KMS-11 (cell line): ENCODE results near the gene YBX2.
A peak's percentile ranks its signal among the peaks of the same experiment; 100 is the strongest.

Experiments used
- H2AFZ ChIP-seq: fragments of 200-600 bp; sonication (generic); 2 replicates; pipeline ENCODE4 v1.6.1; 2016; ENCODE audit warnings: antibody characterized with exemption, mixed run types, low read depth
- H3K27ac ChIP-seq: fragments of 200-600 bp; sonication (generic); 2 replicates; pipeline ENCODE4 v1.6.1; 2016; ENCODE audit warnings: mild to moderate bottlenecking, mixed run types
- H3K27me3 ChIP-seq: fragments of 200-600 bp; sonication (generic); 2 replicates; pipeline ENCODE4 v1.6.1; 2017; ENCODE audit warnings: mild to moderate bottlenecking, low read depth, mixed run types, moderate library complexity; ENCODE audit not compliant: insufficient read depth
- H3K36me3 ChIP-seq: fragments of 200-600 bp; sonication (generic); 2 replicates; pipeline ENCODE4 v1.6.1; 2017; ENCODE audit warnings: mild to moderate bottlenecking, mixed run types; ENCODE audit not compliant: insufficient read depth
- H3K4me1 ChIP-seq: fragments of 200-600 bp; sonication (generic); 2 replicates; pipeline ENCODE4 v1.6.1; 2016; ENCODE audit warnings: mild to moderate bottlenecking, low read depth, mixed run types; ENCODE audit not compliant: poor library complexity, severe bottlenecking
- H3K4me2 ChIP-seq: fragments of 200-600 bp; sonication (generic); 2 replicates; pipeline ENCODE4 v1.7.0; 2016; ENCODE audit warnings: mild to moderate bottlenecking, mixed run types
- H3K4me3 ChIP-seq: fragments of 200-600 bp; sonication (generic); IDR thresholded peaks from 2 replicates; pipeline ENCODE4 v1.6.1; 2017; ENCODE audit warnings: low read depth, low read length, mixed read lengths; ENCODE audit not compliant: insufficient read depth
- H3K79me2 ChIP-seq: fragments of 200-600 bp; sonication (generic); 2 replicates; pipeline ENCODE4 v1.6.1; 2016; ENCODE audit warnings: low read depth, mixed run types; ENCODE audit not compliant: insufficient read depth
- H3K9ac ChIP-seq: fragments of 200-600 bp; sonication (generic); 2 replicates; pipeline ENCODE4 v1.6.1; 2016; ENCODE audit warnings: mild to moderate bottlenecking, mixed run types
- H4K20me1 ChIP-seq: fragments of 200-600 bp; sonication (generic); 2 replicates; pipeline ENCODE4 v1.6.1; 2016; ENCODE audit warnings: mild to moderate bottlenecking, mixed run types; ENCODE audit not compliant: insufficient read depth
- CTCF ChIP-seq: fragments of 200-600 bp; sonication (generic); conservative IDR thresholded peaks from 2 replicates; pipeline ENCODE4 v1.6.1; 2017; ENCODE audit warnings: low read depth, mild to moderate bottlenecking, antibody characterized with exemption, low read length, moderate library complexity, mixed read lengths

The YBX2 gene

GRCh38 chr17:7253082-7253481 lies 41.4 kb downstream of the YBX2 start:
- Histone ChIP-seq H3K4me2 (peak overlapping the region; percentile 39; the same call in 1 of the 2 replicates), H3K4me3 (no peak overlapping the region), H4K20me1 (no peaks in the 10 kb centered on the region), H3K27ac (no peak overlapping the region; the same call in 1 of the 2 replicates), H3K4me1 (no peaks in the 10 kb centered on the region), H3K36me3 (no peaks in the 10 kb centered on the region), H3K9ac (no peak overlapping the region), H3K27me3 (no peaks in the 10 kb centered on the region), H2AFZ (no peak overlapping the region), H3K79me2 (no peaks in the 10 kb centered on the region)
- no peak for TF ChIP-seq CTCF

- peak within 1 kb of the TSS; percentile 70 for H3K9ac ChIP-seq
- no peaks in the 10 kb centered on the region for H3K79me2 ChIP-seq
- H3K4me2 ChIP-seq: peak within 1 kb of the TSS; percentile 39; the same call in 1 of the 2 replicates
- H3K36me3 ChIP-seq: no peaks in the 10 kb centered on the region
- no peaks in the 10 kb centered on the region for H3K4me1 ChIP-seq
- H3K27me3 ChIP-seq: no peaks in the 10 kb centered on the region
- no peak for TF ChIP-seq CTCF
- peak within 1 kb of the TSS; percentile 38; the same call in 1 of the 2 replicates for H2AFZ ChIP-seq
- no peak within 1 kb of the TSS for H3K4me3 ChIP-seq
- peak within 1 kb of the TSS; percentile 73 for H3K27ac ChIP-seq
- H4K20me1 ChIP-seq: no peaks in the 10 kb centered on the region
These were observed 42.0 kb downstream of the YBX2 start, which contains the start of gene ELP5 for GRCh38 chr17:7252176-7253043. TSS of gene ELP5 (plus strand) at chr17:7252215. CDS start at chr17:7252551, 336 bp downstream.

GRCh38 chr17:7251661-7252175 lies 42.7 kb downstream of the YBX2 start, which contains the start of gene CTDNEP1:
TSS of gene CTDNEP1 (minus strand) at chr17:7251734. CDS start at chr17:7251296, 438 bp downstream.
- Histone ChIP-seq H4K20me1 (no peaks in the 10 kb centered on the region), H2AFZ (peak within 1 kb of the TSS; percentile 38; the same call in 1 of the 2 replicates), H3K27ac (peak within 1 kb of the TSS; percentile 73), H3K9ac (peak within 1 kb of the TSS; percentile 70), H3K4me2 (no peak within 1 kb of the TSS; the same call in 1 of the 2 replicates), H3K79me2 (no peaks in the 10 kb centered on the region), H3K4me1 (no peaks in the 10 kb centered on the region), H3K4me3 (no peak within 1 kb of the TSS), H3K36me3 (no peaks in the 10 kb centered on the region), H3K27me3 (no peaks in the 10 kb centered on the region)
- no peak for TF ChIP-seq CTCF

GRCh38 chr17:7250695-7251627 lies 43.5 kb downstream of the YBX2 start:
- Histone ChIP-seq H2AFZ (no peak overlapping the region), H3K36me3 (no peaks in the 10 kb centered on the region), H3K4me3 (no peak overlapping the region), H3K27me3 (no peaks in the 10 kb centered on the region), H3K4me2 (no peak overlapping the region), H3K4me1 (no peaks in the 10 kb centered on the region), H3K79me2 (no peaks in the 10 kb centered on the region), H3K27ac (peak overlapping the region; percentile 47), H3K9ac (peak overlapping the region; percentile 70; the same call in 1 of the 2 replicates), H4K20me1 (no peaks in the 10 kb centered on the region)
- no peak for TF ChIP-seq CTCF
